ENCODE results near the gene RGL4. TPM values are rescaled to one million over a fixed set of nuclear protein-coding genes. Genes with fewer than 3 reads are reported as not detected.
A peak's percentile ranks its signal among the peaks of the same experiment; 100 is the strongest.
"Not testable (repeated sequence)": the region's sequence is repeated elsewhere in the genome, so short reads cannot be mapped to it uniquely, and the experiment has no call there.

Gene RGL4
- total RNA-seq, 5 donors from 2014 or later (not counting 1 experiment from before 2014, with no cell fraction given), result 10.6 to 28.9 (median 13.8) TPM

GRCh38 chr22:23673826-23674690 lies 16.8 kb upstream of the RGL4 start:
- Histone ChIP-seq H3K9me3 (no peaks in the 10 kb centered on the region), H3K4me3 (ENCODE audit: control insufficient read depth in 1 of 2, extremely low read depth in 1 of 2, low read length in 1 of 2) (no peak overlapping the region), H3K27me3 (replicated peaks in 1 of 2; ENCODE audit: control insufficient read depth in 2 of 2, extremely low read depth in 1 of 2, insufficient read depth in 2 of 2, low read length in 1 of 2) (no peaks in the 10 kb centered on the region), H3K27ac (ENCODE audit: low read length) (no peak overlapping the region), H3K4me1 (ENCODE audit: control insufficient read depth in 1 of 2, extremely low read depth in 1 of 2, insufficient read depth in 2 of 2, low read length in 2 of 2) (peaks cover 0 to 18% of the 10 kb centered on the region in 2 experiments), H3K36me3 (ENCODE audit: control insufficient read depth in 2 of 2, extremely low read depth in 1 of 2, insufficient read depth in 1 of 2, low read length in 1 of 2) (peaks cover 0 to 4% of the 10 kb centered on the region in 2 donors)
- Mint-ChIP-seq H3K27ac (no peak overlapping the region), H3K27me3 (no peaks in the 10 kb centered on the region), H3K9me3 (no peaks in the 10 kb centered on the region), H3K36me3 (peaks cover 4% of the 10 kb centered on the region), H3K4me3 (no peak overlapping the region), H3K4me1 (peaks cover 4 to 15% (median 15%) of the 10 kb centered on the region in 3 donors)
- ChIA-PET CTCF (interaction anchor here in 1 of 2 donors (0.6 kb wide), 1 partner anchor 12 kb away, joined by 4 read pairs; no protein-coding TSS in a partner anchor), POLR2A (no interaction called here)
- no peak for DNase-seq
- no peak for ATAC-seq (replicated peaks in 1 of 4)
- 86% methylated on average over 13 of the region's 26 CpGs for WGBS (ENCODE audit: insufficient coverage)

- H3K27me3 ChIP-seq (replicated peaks in 1 of 2; ENCODE audit: control insufficient read depth in 2 of 2, extremely low read depth in 1 of 2, insufficient read depth in 2 of 2, low read length in 1 of 2); H3K27ac ChIP-seq (ENCODE audit: low read length); H3K9me3 ChIP-seq; DNase-seq; H3K36me3 Mint-ChIP-seq; H3K27me3 Mint-ChIP-seq; H3K4me3 Mint-ChIP-seq; H3K36me3 ChIP-seq (ENCODE audit: control insufficient read depth in 2 of 2, extremely low read depth in 1 of 2, insufficient read depth in 1 of 2, low read length in 1 of 2); CTCF ChIA-PET; H3K27ac Mint-ChIP-seq; ATAC-seq (replicated peaks in 1 of 4); H3K9me3 Mint-ChIP-seq; H3K4me3 ChIP-seq (ENCODE audit: control insufficient read depth in 1 of 2, extremely low read depth in 1 of 2, low read length in 1 of 2): not testable (repeated sequence)
- POLR2A ChIA-PET, result interaction anchor here in 1 of 2 donors (0.6 kb wide), 1 partner anchor 40 kb away, joined by 6 read pairs; no protein-coding TSS in a partner anchor
- peaks cover 0 to 18% of the 10 kb centered on the region in 2 experiments for H3K4me1 ChIP-seq (ENCODE audit: control insufficient read depth in 1 of 2, extremely low read depth in 1 of 2, insufficient read depth in 2 of 2, low read length in 2 of 2)
- peaks cover 4 to 15% (median 15%) of the 10 kb centered on the region in 3 donors for H3K4me1 Mint-ChIP-seq
- WGBS (ENCODE audit: insufficient coverage), result 94% methylated on average over 3 of the region's 6 CpGs
These were observed 15.8 kb upstream of the RGL4 start for GRCh38 chr22:23674886-23675501.

- H3K4me1 Mint-ChIP-seq, result peaks cover 10 to 15% (median 15%) of the 10 kb centered on the region in 3 donors
- Histone ChIP-seq H3K36me3 (ENCODE audit: control insufficient read depth in 2 of 2, extremely low read depth in 1 of 2, insufficient read depth in 1 of 2, low read length in 1 of 2) (peaks cover 0 to 3% of the 10 kb centered on the region in 2 donors), H3K4me1 (ENCODE audit: control insufficient read depth in 1 of 2, extremely low read depth in 1 of 2, insufficient read depth in 2 of 2, low read length in 2 of 2) (peaks cover 0 to 18% of the 10 kb centered on the region in 2 experiments), H3K27ac (ENCODE audit: low read length) (no peak overlapping the region), H3K4me3 (ENCODE audit: control insufficient read depth in 1 of 2, extremely low read depth in 1 of 2, low read length in 1 of 2) (no peak overlapping the region), H3K9me3 (no peaks in the 10 kb centered on the region), H3K27me3 (replicated peaks in 1 of 2; ENCODE audit: control insufficient read depth in 2 of 2, extremely low read depth in 1 of 2, insufficient read depth in 2 of 2, low read length in 1 of 2) (no peaks in the 10 kb centered on the region)
- DNase-seq (peak in 2 of 35 experiments; percentile 15 to 35), ATAC-seq (replicated peaks in 1 of 4) (no peak)
- no peak overlapping the region for H3K27ac Mint-ChIP-seq
- no peaks in the 10 kb centered on the region for H3K9me3 Mint-ChIP-seq
- CTCF ChIA-PET, result no interaction called here
- peaks cover 11% of the 10 kb centered on the region for H3K36me3 Mint-ChIP-seq
- no peaks in the 10 kb centered on the region for H3K27me3 Mint-ChIP-seq
- POLR2A ChIA-PET, result interaction anchor here in 1 of 2 donors (0.6 kb wide), 1 partner anchor 40 kb away, joined by 6 read pairs; no protein-coding TSS in a partner anchor
- no peak overlapping the region for H3K4me3 Mint-ChIP-seq
- 75% methylated on average over 14 of the region's 17 CpGs for whole genome bisulfite sequencing (ENCODE audit: insufficient coverage)
These were observed 15.1 kb upstream of the RGL4 start for GRCh38 chr22:23675502-23676415.

- H3K27ac Mint-ChIP-seq; POLR2A ChIA-PET; H3K9me3 ChIP-seq; H3K4me3 ChIP-seq (ENCODE audit: control insufficient read depth in 1 of 2, extremely low read depth in 1 of 2, low read length in 1 of 2); H3K36me3 ChIP-seq (ENCODE audit: control insufficient read depth in 2 of 2, extremely low read depth in 1 of 2, insufficient read depth in 1 of 2, low read length in 1 of 2); H3K27ac ChIP-seq (ENCODE audit: low read length); H3K4me3 Mint-ChIP-seq; ATAC-seq (replicated peaks in 1 of 4); H3K27me3 Mint-ChIP-seq; H3K27me3 ChIP-seq (replicated peaks in 1 of 2; ENCODE audit: control insufficient read depth in 2 of 2, extremely low read depth in 1 of 2, insufficient read depth in 2 of 2, low read length in 1 of 2); H3K9me3 Mint-ChIP-seq: not testable (repeated sequence)
- DNase-seq, result peak in 1 of 35 experiments; percentile 8
- H3K36me3 Mint-ChIP-seq, result peaks cover 17% of the 10 kb centered on the region
- H3K4me1 Mint-ChIP-seq, result peaks cover 12 to 15% (median 15%) of the 10 kb centered on the region in 3 donors
- 100% methylated on average over 11 of the region's 12 CpGs for WGBS (ENCODE audit: insufficient coverage)
- H3K4me1 ChIP-seq (ENCODE audit: control insufficient read depth in 1 of 2, extremely low read depth in 1 of 2, insufficient read depth in 2 of 2, low read length in 2 of 2), result peaks cover 0 to 18% of the 10 kb centered on the region in 2 experiments
- CTCF ChIA-PET, result interaction anchor here in 1 of 2 donors (0.6 kb wide), 1 partner anchor 171 kb away, joined by 4 read pairs; no protein-coding TSS in a partner anchor
These were observed 13.7 kb upstream of the RGL4 start for GRCh38 chr22:23676841-23677700.

- Histone ChIP-seq H3K27me3 (replicated peaks in 1 of 2; ENCODE audit: control insufficient read depth in 2 of 2, extremely low read depth in 1 of 2, insufficient read depth in 2 of 2, low read length in 1 of 2) (no peaks in the 10 kb centered on the region), H3K9me3 (no peaks in the 10 kb centered on the region), H3K4me3 (ENCODE audit: control insufficient read depth in 1 of 2, extremely low read depth in 1 of 2, low read length in 1 of 2) (no peak overlapping the region), H3K4me1 (ENCODE audit: control insufficient read depth in 1 of 2, extremely low read depth in 1 of 2, insufficient read depth in 2 of 2, low read length in 2 of 2) (peaks cover 0 to 18% of the 10 kb centered on the region in 2 experiments), H3K27ac (ENCODE audit: low read length) (no peak overlapping the region), H3K36me3 (ENCODE audit: control insufficient read depth in 2 of 2, extremely low read depth in 1 of 2, insufficient read depth in 1 of 2, low read length in 1 of 2) (peaks cover 3 to 9% of the 10 kb centered on the region in 2 donors)
- Mint-ChIP-seq H3K27ac (no peak overlapping the region), H3K4me3 (no peak overlapping the region), H3K27me3 (no peaks in the 10 kb centered on the region), H3K4me1 (peaks cover 12 to 15% (median 14%) of the 10 kb centered on the region in 3 donors), H3K9me3 (no peaks in the 10 kb centered on the region), H3K36me3 (peaks cover 20% of the 10 kb centered on the region)
- 96% methylated on average over 6 of the region's 6 CpGs for WGBS (ENCODE audit: insufficient coverage)
- DNase-seq, result peak in 1 of 35 experiments; percentile 14
- CTCF ChIA-PET, result interaction anchor here in 1 of 2 donors (0.6 kb wide), 1 partner anchor 171 kb away, joined by 4 read pairs; no protein-coding TSS in a partner anchor
- POLR2A ChIA-PET, result no interaction called here
- ATAC-seq (replicated peaks in 1 of 4), result no peak
These were observed 13.2 kb upstream of the RGL4 start for GRCh38 chr22:23677701-23677995.

Data from T-cell (primary cell).